ENCODE measurements around the gene UBXN10.

GRCh38 chr1:20198918-20199317 lies 13.0 kb downstream of the UBXN10 start:
- TF ChIP-seq POLR2A (IDR thresholded peaks at IDR 0.05; ENCODE audit: low read length) (no peak), GATA1 (IDR thresholded peaks at IDR 0.05; ENCODE audit: low read depth, low read length) (peak; percentile 49)

All from erythroblast (primary cell).